CD4-positive, alpha-beta memory T cell (primary cell): ENCODE results near the gene MYOD1. TPM values are rescaled to one million over a fixed set of nuclear protein-coding genes. Genes with fewer than 3 reads are reported as not detected.

Experiments used
- CTCF ChIA-PET: fragments of 350-600 bp; sonication (Branson Sonifier 250); formaldehyde crosslinking; loops from one replicate; lab custom pipeline; 2021; ENCODE audit warnings: inconsistent platforms; ENCODE audit not compliant: partially characterized antibody; lab: Charles Lee
- POLR2A ChIA-PET: fragments of 350-600 bp; sonication (Branson Sonifier 250); formaldehyde crosslinking; loops from one replicate; lab custom pipeline; 2021; ENCODE audit not compliant: partially characterized antibody; lab: Charles Lee
- DNase-seq, 5 donors: peaks; one replicate each; pipeline versions ENCODE4 v3.0.0 to v3.0.0-alpha.2; 2020 to 2022; ENCODE audit warnings: mixed read lengths in 1 of 5
- H3K27ac ChIP-seq: one replicate; pipeline ENCODE4 v1.7.0; 2013; ENCODE audit warnings: low read depth, low read length
- H3K27me3 ChIP-seq: 2 replicates; pipeline ENCODE4 v1.7.0; 2013; ENCODE audit warnings: mild to moderate bottlenecking, low read length, moderate library complexity; ENCODE audit not compliant: insufficient read depth
- H3K36me3 ChIP-seq: 2 replicates; pipeline ENCODE4 v1.7.0; 2013; ENCODE audit warnings: mild to moderate bottlenecking, low read length, moderate library complexity; ENCODE audit not compliant: insufficient read depth
- H3K4me1 ChIP-seq: 2 replicates; pipeline ENCODE4 v1.7.0; 2013; ENCODE audit warnings: mild to moderate bottlenecking, low read length, moderate library complexity; ENCODE audit not compliant: insufficient read depth
- H3K4me3 ChIP-seq, 2 donors: one replicate each; pipeline ENCODE4 v1.7.0; 2013; ENCODE audit warnings: low read length in 2 of 2, mild to moderate bottlenecking in 1 of 2
- H3K9me3 ChIP-seq, 2 donors: one replicate each; pipeline ENCODE4 v1.7.0; 2013; ENCODE audit warnings: low read length in 2 of 2, control low read depth in 1 of 2; ENCODE audit not compliant: control insufficient read depth in 1 of 2
- H3K27ac Mint-ChIP-seq, 7 donors: one replicate each; pipeline ENCODE4 v1.8.0; 2020 to 2021; ENCODE audit warnings: mixed read lengths in 7 of 7, mild to moderate bottlenecking in 6 of 7, inconsistent platforms in 3 of 7, moderate library complexity in 3 of 7
- H3K27me3 Mint-ChIP-seq, 2 donors: one replicate each; pipeline ENCODE4 v1.8.0; 2020 to 2021; ENCODE audit warnings: mixed read lengths in 2 of 2
- H3K36me3 Mint-ChIP-seq, 2 donors: one replicate each; pipeline ENCODE4 v1.8.0; 2020 to 2021; ENCODE audit warnings: mixed read lengths in 2 of 2, inconsistent platforms in 1 of 2, mild to moderate bottlenecking in 1 of 2
- H3K4me1 Mint-ChIP-seq, 4 donors: one replicate each; pipeline ENCODE4 v1.8.0; 2020 to 2021; ENCODE audit warnings: mixed read lengths in 4 of 4, mild to moderate bottlenecking in 1 of 4
- H3K4me3 Mint-ChIP-seq, 8 donors: one replicate each; pipeline ENCODE4 v1.8.0; 2020 to 2021; ENCODE audit warnings: mixed read lengths in 8 of 8, mild to moderate bottlenecking in 7 of 8, moderate library complexity in 6 of 8, inconsistent platforms in 3 of 8
- H3K9me3 Mint-ChIP-seq, 8 donors: one replicate each; pipeline ENCODE4 v1.8.0; 2020 to 2021; ENCODE audit warnings: mixed read lengths in 8 of 8, mild to moderate bottlenecking in 5 of 8, inconsistent platforms in 3 of 8, moderate library complexity in 1 of 8
- intact Hi-C: fragments of 100-400 bp; cut with micrococcal nuclease; formaldehyde crosslinking; loops from one replicate; pipeline ENCODE4 v1.15.1; 2023
- polyA plus RNA-seq, 2 donors: library from polyadenylated mRNA; unstranded; fragments of 300-500 nt; fragmentation: Illumina TruSeq; gene quantifications; one replicate each; pipeline ENCODE4 v1.2.3, GENCODE V29; 2021
- total RNA-seq, 2 experiments: library from RNA; stranded (reverse); gene quantifications; one replicate each; pipeline ENCODE4 v1.2.3, GENCODE V29; 2021

Gene MYOD1
- total and polyA plus RNA-seq, 4 experiments from 2014 or later = not detected

GRCh38 chr11:17718015-17718414, 1.4 kb upstream of the MYOD1 start:
- H3K36me3 ChIP-seq = no peaks in the 10 kb centered on the region
- intact Hi-C loops = no loop called here
- ChIA-PET POLR2A (no interaction called here), CTCF (no interaction called here)
- H3K36me3 Mint-ChIP-seq = no peaks in the 10 kb centered on the region
- H3K4me3 Mint-ChIP-seq = no peak overlapping the region
- H3K4me1 ChIP-seq = no peaks in the 10 kb centered on the region
- H3K9me3 Mint-ChIP-seq = peaks cover 0 to 2% (median 0%) of the 10 kb centered on the region in 8 donors
- no peaks in the 10 kb centered on the region for H3K4me1 Mint-ChIP-seq
- no peak overlapping the region for H3K27ac ChIP-seq
- peaks cover 6% of the 10 kb centered on the region for H3K27me3 ChIP-seq
- H3K9me3 ChIP-seq = no peaks in the 10 kb centered on the region
- no peak for DNase-seq
- H3K27ac Mint-ChIP-seq = no peak overlapping the region
- no peak overlapping the region for H3K4me3 ChIP-seq
- H3K27me3 Mint-ChIP-seq = peaks cover 17 to 23% of the 10 kb centered on the region in 2 donors

GRCh38 chr11:17718510-17718962, 835 bp upstream of the MYOD1 start:
- H3K27me3 ChIP-seq = peaks cover 6% of the 10 kb centered on the region
- POLR2A ChIA-PET = no interaction called here
- Mint-ChIP-seq H3K27ac (no peak overlapping the region), H3K4me3 (no peak overlapping the region), H3K36me3 (no peaks in the 10 kb centered on the region), H3K27me3 (peaks cover 19 to 25% of the 10 kb centered on the region in 2 donors), H3K9me3 (peaks cover 0 to 2% (median 0%) of the 10 kb centered on the region in 8 donors), H3K4me1 (no peaks in the 10 kb centered on the region)
- no peak overlapping the region for H3K4me3 ChIP-seq
- CTCF ChIA-PET = interaction anchor here (1.2 kb wide), 1 partner anchor 13 kb away, joined by 4 read pairs; no protein-coding TSS in a partner anchor
- no peaks in the 10 kb centered on the region for H3K9me3 ChIP-seq
- no peaks in the 10 kb centered on the region for H3K36me3 ChIP-seq
- H3K27ac ChIP-seq = no peak overlapping the region
- DNase-seq = no peak
- intact Hi-C loops = no loop called here
- H3K4me1 ChIP-seq = no peaks in the 10 kb centered on the region

GRCh38 chr11:17719938-17720795, 796 bp downstream of the MYOD1 start:
- intact Hi-C loops = no loop called here
- CTCF ChIA-PET = no interaction called here
- peaks cover 6% of the 10 kb centered on the region for H3K27me3 ChIP-seq

GRCh38 chr11:17720796-17721171, 1.4 kb downstream of the MYOD1 start:
- intact Hi-C loops = no loop called here
- no peak for DNase-seq
- no peak overlapping the region for H3K4me3 ChIP-seq
- H3K27me3 ChIP-seq = peaks cover 6% of the 10 kb centered on the region
- Mint-ChIP-seq H3K9me3 (peaks cover 0 to 2% (median 0%) of the 10 kb centered on the region in 8 donors), H3K4me3 (no peak overlapping the region), H3K36me3 (no peaks in the 10 kb centered on the region), H3K27ac (no peak overlapping the region), H3K27me3 (peaks cover 26 to 27% of the 10 kb centered on the region in 2 donors), H3K4me1 (no peaks in the 10 kb centered on the region)
- no peaks in the 10 kb centered on the region for H3K9me3 ChIP-seq
- no peaks in the 10 kb centered on the region for H3K4me1 ChIP-seq
- ChIA-PET CTCF (no interaction called here), POLR2A (no interaction called here)
- H3K36me3 ChIP-seq = no peaks in the 10 kb centered on the region
- no peak overlapping the region for H3K27ac ChIP-seq

More at GRCh38 chr11:17719938-17720795, 796 bp downstream of the MYOD1 start:
- no peak overlapping the region for H3K4me3 Mint-ChIP-seq
- no peaks in the 10 kb centered on the region for H3K36me3 Mint-ChIP-seq
- Histone ChIP-seq H3K27ac (no peak overlapping the region), H3K4me1 (no peaks in the 10 kb centered on the region), H3K36me3 (no peaks in the 10 kb centered on the region), H3K9me3 (no peaks in the 10 kb centered on the region), H3K4me3 (no peak overlapping the region)
- H3K4me1 Mint-ChIP-seq = no peaks in the 10 kb centered on the region
- H3K27ac Mint-ChIP-seq = no peak overlapping the region
- no peak for DNase-seq
- POLR2A ChIA-PET = no interaction called here
- peaks cover 0 to 2% (median 0%) of the 10 kb centered on the region in 8 donors for H3K9me3 Mint-ChIP-seq
- H3K27me3 Mint-ChIP-seq = peaks cover 25 to 26% of the 10 kb centered on the region in 2 donors

- peaks cover 27% of the 10 kb centered on the region in 2 donors for H3K27me3 Mint-ChIP-seq
- Histone ChIP-seq H3K4me3 (no peak overlapping the region), H3K27ac (no peak overlapping the region), H3K36me3 (no peaks in the 10 kb centered on the region), H3K4me1 (no peaks in the 10 kb centered on the region), H3K27me3 (peaks cover 6% of the 10 kb centered on the region), H3K9me3 (no peaks in the 10 kb centered on the region)
- no peak overlapping the region for H3K4me3 Mint-ChIP-seq
- H3K9me3 Mint-ChIP-seq = peaks cover 0 to 2% (median 0%) of the 10 kb centered on the region in 8 donors
- ChIA-PET CTCF (interaction anchor here (1.6 to 1.7 kb wide), 2 partner anchors 10 to 12 kb away, joined by 5 to 11 read pairs; no protein-coding TSS in a partner anchor), POLR2A (no interaction called here)
- intact Hi-C loops = no loop called here
- H3K4me1 Mint-ChIP-seq = no peaks in the 10 kb centered on the region
- no peak overlapping the region for H3K27ac Mint-ChIP-seq
- H3K36me3 Mint-ChIP-seq = no peaks in the 10 kb centered on the region
- no peak for DNase-seq
Observed at GRCh38 chr11:17721242-17721999, 2.0 kb downstream of the MYOD1 start.

DNA sequence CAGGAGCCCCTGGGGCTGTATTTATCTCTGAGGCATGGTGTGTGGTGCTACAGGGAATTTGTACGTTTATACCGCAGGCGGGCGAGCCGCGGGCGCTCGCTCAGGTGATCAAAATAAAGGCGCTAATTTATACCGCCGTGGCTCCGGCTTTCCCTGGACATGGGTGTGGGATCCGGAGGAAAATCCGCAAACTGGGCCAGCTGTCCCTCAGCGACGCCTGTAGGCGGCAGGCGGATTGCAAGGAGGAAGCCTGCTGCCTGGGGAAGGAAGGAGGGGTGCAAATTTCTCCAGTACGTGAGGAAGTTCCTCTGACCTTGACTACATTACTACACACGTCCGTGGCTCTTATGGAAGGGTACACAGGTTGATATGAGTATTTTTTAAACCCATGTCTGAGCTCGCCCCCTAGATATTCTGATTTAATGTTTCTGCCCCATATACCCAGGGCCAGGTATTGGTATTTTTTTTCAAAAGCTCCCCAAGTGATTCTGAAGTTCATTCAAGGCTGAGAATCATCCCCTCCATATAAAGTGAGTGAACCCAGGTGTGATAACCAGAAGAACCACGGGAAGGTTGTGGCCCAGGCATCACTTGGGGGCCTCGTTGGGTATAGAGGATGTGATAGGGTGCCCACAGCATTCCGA, 2.8 kb downstream of the MYOD1 start:
- Mint-ChIP-seq H3K27me3 (peaks cover 27 to 28% of the 10 kb centered on the region in 2 donors), H3K27ac (no peak overlapping the region), H3K4me3 (no peak overlapping the region), H3K4me1 (no peaks in the 10 kb centered on the region), H3K9me3 (peaks cover 0 to 2% (median 0%) of the 10 kb centered on the region in 8 donors), H3K36me3 (no peaks in the 10 kb centered on the region)
- Histone ChIP-seq H3K4me1 (no peaks in the 10 kb centered on the region), H3K9me3 (no peaks in the 10 kb centered on the region), H3K4me3 (no peak overlapping the region), H3K36me3 (no peaks in the 10 kb centered on the region), H3K27me3 (peaks cover 6% of the 10 kb centered on the region), H3K27ac (no peak overlapping the region)
- DNase-seq = no peak
- ChIA-PET POLR2A (no interaction called here), CTCF (interaction anchor here (1.6 to 1.7 kb wide), 2 partner anchors 9 to 12 kb away, joined by 5 to 11 read pairs; no protein-coding TSS in a partner anchor)
- intact Hi-C loops = no loop called here
